NCI-H2196 (cell line): Measurements from ENCODE around the gene KHDC1.
"Not testable (repeated sequence)": the region's sequence is repeated elsewhere in the genome, so short reads cannot be mapped to it uniquely, and the experiment has no call there.

Experiments used
- DNase-seq: peaks from one replicate; lab custom pipeline; 2025; ENCODE audit not compliant: unreplicated experiment; lab: John Stamatoyannopoulos, UW

Gene KHDC1

GRCh38 chr6:73262671-73263569 is at the start of gene KHDC1:
TSS of gene KHDC1 (minus strand) at chr6:73263196. CDS start at chr6:73242517, 20,679 bp downstream.
- peak; percentile 56 for DNase-seq

GRCh38 chr6:73310503-73310845 is 47.5 kb upstream of the KHDC1 start:
- DNase-seq = not testable (repeated sequence)

- DNase-seq = peak; percentile 68
Measured at GRCh38 chr6:73309785-73310502, 46.9 kb upstream of the KHDC1 start.

GRCh38 chr6:73309535-73309784 is 46.5 kb upstream of the KHDC1 start:
- no peak for DNase-seq

GRCh38 chr6:73308712-73309534 is 45.9 kb upstream of the KHDC1 start:
- DNase-seq = peak; percentile 33

- not testable (repeated sequence) for DNase-seq
Measured at GRCh38 chr6:73303773-73304172, 40.8 kb upstream of the KHDC1 start.

GRCh38 chr6:73302339-73302738 is 39.3 kb upstream of the KHDC1 start:
- DNase-seq = no peak

- no peak for DNase-seq
Measured at GRCh38 chr6:73299151-73299971, 36.4 kb upstream of the KHDC1 start.

- no peak for DNase-seq
Measured at GRCh38 chr6:73293331-73293730, 30.3 kb upstream of the KHDC1 start.

- no peak for DNase-seq
Measured at GRCh38 chr6:73290435-73290834, 27.4 kb upstream of the KHDC1 start.

GRCh38 chr6:73286752-73287151 is 23.8 kb upstream of the KHDC1 start:
- DNase-seq = no peak

GRCh38 chr6:73285674-73286283 is 22.8 kb upstream of the KHDC1 start:
- peak; percentile 31 for DNase-seq

- DNase-seq = no peak
Measured at GRCh38 chr6:73282871-73283270, 19.9 kb upstream of the KHDC1 start.

- DNase-seq = not testable (repeated sequence)
Measured at GRCh38 chr6:73281684-73282083, 18.7 kb upstream of the KHDC1 start.

GRCh38 chr6:73269296-73269695 is 6.3 kb upstream of the KHDC1 start:
- DNase-seq = not testable (repeated sequence)

- DNase-seq = not testable (repeated sequence)
Measured at GRCh38 chr6:73268896-73269295, 5.9 kb upstream of the KHDC1 start.

GRCh38 chr6:73264446-73264845 is 1.4 kb upstream of the KHDC1 start:
- peak; percentile 6 for DNase-seq

- no peak for DNase-seq
Measured at GRCh38 chr6:73263570-73263909, 544 bp upstream of the KHDC1 start.

- no peak for DNase-seq
Measured at GRCh38 chr6:73258721-73259120, 4.3 kb downstream of the KHDC1 start.

GRCh38 chr6:73254323-73254722 is 8.7 kb downstream of the KHDC1 start:
- not testable (repeated sequence) for DNase-seq
